ENCODE results near the gene MCM3.

DNA sequence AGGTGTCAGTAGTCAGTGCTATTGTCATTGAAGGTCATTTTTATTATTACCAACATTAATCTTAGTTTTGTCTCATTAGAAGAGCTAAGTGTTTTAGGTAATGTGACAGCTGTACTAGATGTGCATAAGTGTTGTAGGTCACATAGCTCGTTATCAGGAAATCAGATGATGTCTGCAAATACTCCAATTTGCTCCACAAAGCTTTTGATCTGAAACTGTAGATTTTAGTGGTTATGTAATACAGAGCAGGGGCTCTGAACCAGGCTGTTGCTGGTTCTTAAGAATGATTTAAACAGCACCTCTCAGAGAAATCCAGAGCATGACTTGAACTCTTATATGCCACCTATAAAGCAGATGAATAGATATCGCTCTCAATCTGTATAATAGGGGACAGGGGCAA, 42.7 kb downstream of the MCM3 start:
- TF ChIP-seq, protein P1, sequence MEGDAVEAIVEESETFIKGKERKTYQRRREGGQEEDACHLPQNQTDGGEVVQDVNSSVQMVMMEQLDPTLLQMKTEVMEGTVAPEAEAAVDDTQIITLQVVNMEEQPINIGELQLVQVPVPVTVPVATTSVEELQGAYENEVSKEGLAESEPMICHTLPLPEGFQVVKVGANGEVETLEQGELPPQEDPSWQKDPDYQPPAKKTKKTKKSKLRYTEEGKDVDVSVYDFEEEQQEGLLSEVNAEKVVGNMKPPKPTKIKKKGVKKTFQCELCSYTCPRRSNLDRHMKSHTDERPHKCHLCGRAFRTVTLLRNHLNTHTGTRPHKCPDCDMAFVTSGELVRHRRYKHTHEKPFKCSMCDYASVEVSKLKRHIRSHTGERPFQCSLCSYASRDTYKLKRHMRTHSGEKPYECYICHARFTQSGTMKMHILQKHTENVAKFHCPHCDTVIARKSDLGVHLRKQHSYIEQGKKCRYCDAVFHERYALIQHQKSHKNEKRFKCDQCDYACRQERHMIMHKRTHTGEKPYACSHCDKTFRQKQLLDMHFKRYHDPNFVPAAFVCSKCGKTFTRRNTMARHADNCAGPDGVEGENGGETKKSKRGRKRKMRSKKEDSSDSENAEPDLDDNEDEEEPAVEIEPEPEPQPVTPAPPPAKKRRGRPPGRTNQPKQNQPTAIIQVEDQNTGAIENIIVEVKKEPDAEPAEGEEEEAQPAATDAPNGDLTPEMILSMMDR (IDR thresholded peaks at IDR 0.05; ENCODE audit: insufficient read depth, low read depth, low read length) = no peak
- no peak for TF ChIP-seq EZH2 (IDR thresholded peaks at IDR 0.05; ENCODE audit: insufficient read depth, low read length)
